Tibial artery (tissue), 4 donors: ENCODE measurements around the gene INTS1.
"Not testable (repeated sequence)": the region's sequence is repeated elsewhere in the genome, so short reads cannot be mapped to it uniquely, and the experiment has no call there.

Experiments used
- DNase-seq, 2 donors: peaks; one replicate each; pipeline ENCODE4 v3.0.0-alpha.2; 2019
- H3K27ac ChIP-seq, 2 donors: fragments of 200-600 bp; sonication (generic) in 1 of 2; 1 replicate in 1 of 2; 2 replicates in 1 of 2; pipeline ENCODE4 v1.5.1; 2018 to 2019; ENCODE audit warnings: mild to moderate bottlenecking in 1 of 2
- H3K27me3 ChIP-seq, 2 donors: fragments of 200-600 bp; sonication (generic) in 1 of 2; one replicate each; pipeline versions ENCODE4 v1.5.1 to v1.6.0; 2016 to 2019
- H3K36me3 ChIP-seq, 3 donors: fragments of 200-600 bp; sonication (generic) in 2 of 3; one replicate each; pipeline ENCODE4 v1.5.1; 2016 to 2019; ENCODE audit warnings: mild to moderate bottlenecking in 2 of 3
- H3K4me1 ChIP-seq, 4 donors: fragments of 200-600 bp; sonication (generic) in 2 of 4; 1 replicate in 3 of 4; 2 replicates in 1 of 4; pipeline ENCODE4 v1.5.1; 2016 to 2019
- H3K4me3 ChIP-seq, 2 donors: fragments of 200-600 bp; sonication (generic) in 1 of 2; 1 replicate in 1 of 2; 2 replicates in 1 of 2; pipeline ENCODE4 v1.5.1; 2018 to 2019; ENCODE audit warnings: mild to moderate bottlenecking in 2 of 2
- H3K9me3 ChIP-seq, 3 donors: fragments of 200-600 bp; sonication (generic) in 1 of 3; one replicate each; pipeline ENCODE4 v1.5.1; 2016 to 2019
- intact Hi-C: fragments of 100-400 bp; cut with DNase I; formaldehyde crosslinking; loops from one replicate; pipeline ENCODE4 v1.15.0; 2023; ENCODE audit warnings: low total_unique reads
- TF ChIP-seq, protein P1 (sequence below), 2 experiments: fragments of 200-600 bp in 1 of 2; fragments of 450-650 bp in 1 of 2; IDR thresholded peaks; one replicate each; pipeline ENCODE4 v1.5.1; 2017 to 2019; ENCODE audit warnings: antibody characterized with exemption in 2 of 2, mild to moderate bottlenecking in 1 of 2, moderate library complexity in 1 of 2

The INTS1 gene

DNA sequence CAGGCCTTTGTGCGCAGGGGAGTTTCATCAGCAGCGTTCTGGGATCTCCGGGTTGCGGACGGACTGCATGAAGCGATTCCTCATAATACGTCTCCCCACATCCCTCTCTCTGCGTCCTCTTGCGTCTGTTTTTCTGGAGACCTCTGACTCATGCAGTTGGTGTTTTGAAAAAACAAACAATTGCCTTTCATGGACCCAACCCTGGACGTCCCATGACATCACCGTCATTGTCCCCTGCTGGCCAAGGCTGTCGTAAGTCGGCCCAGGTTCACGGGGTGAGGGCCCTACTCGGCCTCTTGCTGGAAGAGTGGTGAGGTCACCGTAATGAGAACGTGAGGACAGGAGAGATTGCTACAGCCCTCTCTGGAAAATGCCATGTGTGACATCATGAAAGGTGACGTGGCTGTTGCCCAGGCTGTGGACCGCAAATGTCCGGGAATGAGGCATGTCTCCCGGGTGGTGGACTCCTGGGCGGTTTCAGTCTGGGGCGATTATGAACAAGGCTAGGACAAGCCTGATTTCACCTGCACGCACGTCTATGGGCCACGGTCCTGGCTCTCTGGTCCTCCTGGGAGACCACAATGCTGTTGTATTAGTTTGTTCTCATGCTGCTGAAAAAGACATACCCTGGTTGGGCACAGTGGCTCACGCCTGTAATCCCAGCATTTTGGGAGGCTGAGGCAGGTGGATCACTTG, 16.5 kb upstream of the INTS1 start:
- Histone ChIP-seq H3K4me3 (no peak overlapping the region), H3K9me3 (no peaks in the 10 kb centered on the region), H3K27ac (peak overlapping the region in 1 of 2 donors; percentile 48), H3K4me1 (no peaks in the 10 kb centered on the region), H3K27me3 (peaks cover 0 to 8% of the 10 kb centered on the region in 2 donors), H3K36me3 (no peaks in the 10 kb centered on the region)
- intact Hi-C loops: no loop called here
- TF ChIP-seq, protein P1, sequence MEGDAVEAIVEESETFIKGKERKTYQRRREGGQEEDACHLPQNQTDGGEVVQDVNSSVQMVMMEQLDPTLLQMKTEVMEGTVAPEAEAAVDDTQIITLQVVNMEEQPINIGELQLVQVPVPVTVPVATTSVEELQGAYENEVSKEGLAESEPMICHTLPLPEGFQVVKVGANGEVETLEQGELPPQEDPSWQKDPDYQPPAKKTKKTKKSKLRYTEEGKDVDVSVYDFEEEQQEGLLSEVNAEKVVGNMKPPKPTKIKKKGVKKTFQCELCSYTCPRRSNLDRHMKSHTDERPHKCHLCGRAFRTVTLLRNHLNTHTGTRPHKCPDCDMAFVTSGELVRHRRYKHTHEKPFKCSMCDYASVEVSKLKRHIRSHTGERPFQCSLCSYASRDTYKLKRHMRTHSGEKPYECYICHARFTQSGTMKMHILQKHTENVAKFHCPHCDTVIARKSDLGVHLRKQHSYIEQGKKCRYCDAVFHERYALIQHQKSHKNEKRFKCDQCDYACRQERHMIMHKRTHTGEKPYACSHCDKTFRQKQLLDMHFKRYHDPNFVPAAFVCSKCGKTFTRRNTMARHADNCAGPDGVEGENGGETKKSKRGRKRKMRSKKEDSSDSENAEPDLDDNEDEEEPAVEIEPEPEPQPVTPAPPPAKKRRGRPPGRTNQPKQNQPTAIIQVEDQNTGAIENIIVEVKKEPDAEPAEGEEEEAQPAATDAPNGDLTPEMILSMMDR (IDR thresholded peaks at IDR 0.05): no peak
- peak in 1 of 2 donors; percentile 84 for DNase-seq

- H3K27ac ChIP-seq, DNase-seq, H3K4me1 ChIP-seq, H3K27me3 ChIP-seq, H3K9me3 ChIP-seq, intact Hi-C loops, H3K36me3 ChIP-seq, H3K4me3 ChIP-seq: not testable (repeated sequence)
Observed at GRCh38 chr7:1519322-1519922, 15.2 kb upstream of the INTS1 start.

- no peak overlapping the region for H3K4me3 ChIP-seq
- intact Hi-C loops: no loop called here
- no peak for DNase-seq
Observed at GRCh38 chr7:1516586-1517251, 12.5 kb upstream of the INTS1 start.

GRCh38 chr7:1515509-1515967, 11.3 kb upstream of the INTS1 start:
- H3K27ac ChIP-seq, H3K4me3 ChIP-seq, H3K36me3 ChIP-seq, H3K27me3 ChIP-seq, intact Hi-C loops, DNase-seq, H3K9me3 ChIP-seq: not testable (repeated sequence)
- H3K4me1 ChIP-seq: peaks cover 0 to 28% (median 18%) of the 10 kb centered on the region in 4 donors

More at GRCh38 chr7:1516586-1517251, 12.5 kb upstream of the INTS1 start:
- Histone ChIP-seq H3K27ac (no peak overlapping the region), H3K27me3 (no peaks in the 10 kb centered on the region), H3K36me3 (no peaks in the 10 kb centered on the region), H3K4me1 (peaks cover 0 to 28% (median 18%) of the 10 kb centered on the region in 4 donors), H3K9me3 (no peaks in the 10 kb centered on the region)
- TF ChIP-seq, protein P1 (IDR thresholded peaks at IDR 0.05): no peak

DNA sequence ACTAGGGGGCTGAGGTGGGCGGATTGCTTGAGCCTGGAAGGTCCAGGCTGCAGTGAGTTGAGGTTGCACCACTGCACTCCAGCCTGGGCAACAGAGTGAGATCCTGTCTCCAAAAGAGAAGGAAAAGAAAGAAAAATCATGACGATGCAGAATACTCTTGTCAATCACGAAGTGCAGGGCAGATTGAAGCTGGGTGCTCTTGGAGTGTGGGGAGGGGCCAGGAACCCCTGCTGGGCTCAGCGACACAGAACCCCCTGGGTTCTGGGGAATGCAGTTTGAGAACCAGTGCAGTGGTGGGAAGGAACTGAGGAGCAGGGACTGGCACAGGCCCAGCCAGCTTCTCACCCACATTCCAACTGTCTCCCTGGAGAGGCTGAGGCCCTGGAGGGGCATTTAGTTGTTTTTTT, 10.8 kb upstream of the INTS1 start:
- H3K27ac ChIP-seq: peak overlapping the region; percentile 96 to 97
- TF ChIP-seq, protein P1 (IDR thresholded peaks at IDR 0.05): no peak
- intact Hi-C loops: no loop called here

GRCh38 chr7:1514407-1514806, 10.2 kb upstream of the INTS1 start:
- H3K27me3 ChIP-seq: no peaks in the 10 kb centered on the region
- no peak for DNase-seq
- intact Hi-C loops: no loop called here
- no peaks in the 10 kb centered on the region for H3K9me3 ChIP-seq
- H3K27ac ChIP-seq: peak overlapping the region; percentile 96 to 97
- no peak overlapping the region for H3K4me3 ChIP-seq
- peaks cover 0 to 28% (median 18%) of the 10 kb centered on the region in 4 donors for H3K4me1 ChIP-seq
- H3K36me3 ChIP-seq: no peaks in the 10 kb centered on the region
- TF ChIP-seq, protein P1 (IDR thresholded peaks at IDR 0.05): no peak

More for the DNA sequence above, 10.8 kb upstream of the INTS1 start:
- no peaks in the 10 kb centered on the region for H3K27me3 ChIP-seq
- H3K9me3 ChIP-seq: no peaks in the 10 kb centered on the region
- no peaks in the 10 kb centered on the region for H3K36me3 ChIP-seq
- no peak for DNase-seq
- H3K4me1 ChIP-seq: peaks cover 0 to 28% (median 18%) of the 10 kb centered on the region in 4 donors
- H3K4me3 ChIP-seq: no peak overlapping the region
